T-cell (primary cell): ENCODE results near the gene PIP4K2C. TPM values are rescaled to one million over a fixed set of nuclear protein-coding genes. Genes with fewer than 3 reads are reported as not detected.

ENCODE experiments used
- ATAC-seq, 4 experiments: fragments of 200-7000 bp in 3 of 4; fragments of 150-1000 bp in 1 of 4; cut with Tn5 transposase; replicated peaks in 1 of 4; 1 replicate in 3 of 4; 2 replicates in 1 of 4; pipeline ENCODE4 v1.10.0; 2021; ENCODE audit warnings: moderate library complexity in 3 of 4, mild to moderate bottlenecking in 2 of 4, moderate number of reproducible peaks in 1 of 4
- CTCF ChIA-PET, 2 donors: fragments of 300-600 bp; sonication (Branson Sonifier 250); formaldehyde crosslinking; loops; one replicate each; lab custom pipeline; 2022; ENCODE audit warnings: antibody characterized with exemption in 2 of 2; lab: Charles Lee
- POLR2A ChIA-PET, 2 donors: fragments of 300-600 bp; sonication (Branson Sonifier 250); formaldehyde crosslinking; loops; one replicate each; lab custom pipeline; 2022; ENCODE audit warnings: antibody characterized with exemption in 2 of 2; lab: Charles Lee
- DNase-seq, 35 experiments: peaks; one replicate each; pipeline versions ENCODE4 v3.0.0 to v3.0.0-alpha.2; 2013 to 2023
- H3K27ac ChIP-seq: one replicate; pipeline ENCODE4 v1.5.1; 2013; ENCODE audit warnings: low read length
- H3K27me3 ChIP-seq, 2 experiments: replicated peaks in 1 of 2; 1 replicate in 1 of 2; 2 replicates in 1 of 2; pipeline versions ENCODE4 v1.6.1 to v1.7.0; 2013; ENCODE audit warnings: low read length in 1 of 2, mixed read lengths in 1 of 2; ENCODE audit not compliant: control insufficient read depth in 2 of 2, insufficient read depth in 2 of 2; ENCODE audit errors: extremely low read depth in 1 of 2
- H3K36me3 ChIP-seq, 2 donors: 1 replicate in 1 of 2; 2 replicates in 1 of 2; pipeline versions ENCODE4 v1.6.1 to v1.7.0; 2013; ENCODE audit warnings: low read length in 1 of 2; ENCODE audit not compliant: control insufficient read depth in 2 of 2, insufficient read depth in 1 of 2; ENCODE audit errors: extremely low read depth in 1 of 2
- H3K4me1 ChIP-seq, 2 experiments: 1 replicate in 1 of 2; 2 replicates in 1 of 2; pipeline versions ENCODE4 v1.6.1 to v1.7.0; 2013; ENCODE audit warnings: low read length in 2 of 2, mixed read lengths in 1 of 2; ENCODE audit not compliant: insufficient read depth in 2 of 2, control insufficient read depth in 1 of 2; ENCODE audit errors: extremely low read depth in 1 of 2
- H3K4me3 ChIP-seq, 2 donors: 1 replicate in 1 of 2; 2 replicates in 1 of 2; pipeline versions ENCODE4 v1.5.1 to v1.7.0; 2013; ENCODE audit warnings: mild to moderate bottlenecking in 2 of 2, low read length in 1 of 2, moderate library complexity in 1 of 2; ENCODE audit not compliant: control insufficient read depth in 1 of 2; ENCODE audit errors: extremely low read depth in 1 of 2
- H3K9me3 ChIP-seq: 2 replicates; pipeline ENCODE4 v1.7.0; 2013
- H3K27ac Mint-ChIP-seq, 2 donors: one replicate each; pipeline ENCODE4 v1.8.0; 2020 to 2021; ENCODE audit warnings: mild to moderate bottlenecking in 2 of 2, mixed read lengths in 2 of 2
- H3K27me3 Mint-ChIP-seq, 2 donors: one replicate each; pipeline ENCODE4 v1.8.0; 2021 to 2022; ENCODE audit warnings: mixed read lengths in 2 of 2
- H3K36me3 Mint-ChIP-seq: one replicate; pipeline ENCODE4 v1.8.0; 2021; ENCODE audit warnings: mixed read lengths
- H3K4me1 Mint-ChIP-seq, 3 donors: one replicate each; pipeline ENCODE4 v1.8.0; 2020 to 2022; ENCODE audit warnings: mixed read lengths in 3 of 3, mild to moderate bottlenecking in 1 of 3
- H3K4me3 Mint-ChIP-seq, 3 donors: one replicate each; pipeline ENCODE4 v1.8.0; 2020 to 2022; ENCODE audit warnings: mild to moderate bottlenecking in 3 of 3, mixed read lengths in 3 of 3, moderate library complexity in 3 of 3
- H3K9me3 Mint-ChIP-seq, 3 donors: one replicate each; pipeline ENCODE4 v1.8.0; 2020 to 2022; ENCODE audit warnings: mixed read lengths in 3 of 3
- whole genome bisulfite sequencing: methylation state at CpG from one replicate; pipeline ENCODE4 v1.1.5; 2013; ENCODE audit warnings: missing lambda C conversion rate; ENCODE audit not compliant: insufficient coverage; 5-methylcytosine and 5-hydroxymethylcytosine counted together
- total RNA-seq, 35 experiments: library from RNA in 6 of 35; stranded (reverse) in 6 of 35; fragments of 120-200 nt in 1 of 35; gene quantifications; one replicate each; pipeline versions ENCODE4 v1.2.1 to v1.2.4 and lab custom pipeline; 2013 to 2026

Gene PIP4K2C
- total RNA-seq, 5 donors from 2014 or later (not counting 1 experiment from before 2014, with no cell fraction given) = 21.7 to 30.9 (median 27.9) TPM

DNA sequence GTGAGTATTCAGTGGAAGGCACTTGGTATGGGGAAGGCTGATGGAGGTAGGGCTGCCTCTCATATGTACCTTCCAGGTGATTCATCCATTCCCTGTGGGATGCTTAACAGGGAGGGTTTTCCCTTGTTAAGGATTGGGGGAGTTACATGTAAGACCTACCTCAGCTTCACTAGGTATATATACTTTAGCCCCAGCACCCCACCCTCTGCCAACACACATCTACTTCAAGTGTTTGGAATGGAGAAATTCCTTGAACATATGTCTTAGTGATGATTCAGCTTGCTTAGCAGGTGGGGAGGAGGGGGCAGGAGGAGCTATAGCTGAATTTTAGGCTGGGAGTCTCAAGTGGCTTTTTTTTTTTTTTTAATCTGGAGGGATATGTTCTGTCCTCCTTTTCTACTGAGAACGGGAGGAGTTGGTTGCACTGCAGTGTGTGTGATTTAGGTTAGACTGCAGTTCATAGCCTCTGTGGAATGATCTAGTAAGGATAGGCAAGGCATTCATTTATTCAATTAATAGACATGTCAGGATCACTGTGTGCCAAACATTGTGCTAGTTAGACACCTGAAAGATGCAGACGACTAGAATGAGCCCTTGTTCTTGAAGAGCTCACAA is 1.7 kb downstream of the PIP4K2C start:
- peak overlapping the region; percentile 86 to 87 for H3K27ac Mint-ChIP-seq
- H3K4me3 ChIP-seq = no peak overlapping the region
- CTCF ChIA-PET = interaction anchor here (0.6 to 3.0 kb wide), 4 partner anchors 9 to 255 kb away, joined by 3 to 28 read pairs (median 4); no protein-coding TSS in a partner anchor
- H3K4me3 Mint-ChIP-seq = peak overlapping the region; percentile 85 to 87 (median 85)
- ATAC-seq (no peak), DNase-seq (no peak)
- peaks cover 0 to 34% of the 10 kb centered on the region in 2 donors for H3K36me3 ChIP-seq
- no peak overlapping the region for H3K27ac ChIP-seq
- H3K4me1 ChIP-seq = peaks cover 7 to 25% of the 10 kb centered on the region in 2 experiments
- H3K27me3 ChIP-seq = peaks cover 0 to 9% of the 10 kb centered on the region in 2 experiments
- no peaks in the 10 kb centered on the region for H3K9me3 ChIP-seq
- no peaks in the 10 kb centered on the region for H3K27me3 Mint-ChIP-seq
- peaks cover 25 to 30% (median 28%) of the 10 kb centered on the region in 3 donors for H3K4me1 Mint-ChIP-seq
- POLR2A ChIA-PET = interaction anchor here in 1 of 2 donors (0.6 kb wide), 1 partner anchor 10 kb away, joined by 3 read pairs; no protein-coding TSS in a partner anchor
- WGBS = 29% methylated on average over 1 of the region's 2 CpGs
- no peaks in the 10 kb centered on the region for H3K9me3 Mint-ChIP-seq
- H3K36me3 Mint-ChIP-seq = peaks cover 19% of the 10 kb centered on the region

DNA sequence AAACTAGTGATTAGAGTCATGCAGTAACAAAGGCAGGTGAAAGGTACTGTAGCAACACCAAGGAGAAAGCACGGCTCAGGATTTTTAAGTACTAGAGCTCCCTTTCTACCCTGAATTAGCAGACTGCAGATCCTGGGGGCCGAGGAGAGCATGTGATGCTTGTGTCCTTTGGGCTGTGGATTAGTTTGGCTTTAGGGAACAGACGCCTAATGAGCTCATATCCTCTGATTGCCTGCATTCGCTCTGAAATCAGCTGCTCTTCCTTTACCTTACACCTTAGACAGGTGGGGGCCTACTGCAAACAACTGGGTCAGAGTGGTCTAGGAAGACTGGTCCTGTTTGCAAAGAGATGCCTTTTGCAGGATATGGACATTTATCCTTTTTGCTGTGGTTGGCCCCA is 2.2 kb downstream of the PIP4K2C start:
- POLR2A ChIA-PET = interaction anchor here in 1 of 2 donors (0.7 kb wide), 1 partner anchor 92 kb away, joined by 3 read pairs; no protein-coding TSS in a partner anchor
- peak overlapping the region in 1 of 2 donors; percentile 86 for H3K27ac Mint-ChIP-seq
- Histone ChIP-seq H3K27ac (no peak overlapping the region), H3K27me3 (peaks cover 0 to 6% of the 10 kb centered on the region in 2 experiments), H3K4me3 (no peak overlapping the region), H3K36me3 (peaks cover 0 to 39% of the 10 kb centered on the region in 2 donors), H3K9me3 (no peaks in the 10 kb centered on the region), H3K4me1 (peaks cover 7 to 25% of the 10 kb centered on the region in 2 experiments)
- peaks cover 25 to 30% (median 28%) of the 10 kb centered on the region in 3 donors for H3K4me1 Mint-ChIP-seq
- ATAC-seq (no peak), DNase-seq (no peak)
- CTCF ChIA-PET = interaction anchor here in 1 of 2 donors (0.6 to 3.0 kb wide), 4 partner anchors 10 to 260 kb away, joined by 3 to 28 read pairs (median 3); no protein-coding TSS in a partner anchor
- H3K36me3 Mint-ChIP-seq = peaks cover 21% of the 10 kb centered on the region
- no peaks in the 10 kb centered on the region for H3K27me3 Mint-ChIP-seq
- H3K9me3 Mint-ChIP-seq = no peaks in the 10 kb centered on the region
- H3K4me3 Mint-ChIP-seq = no peak overlapping the region
- WGBS = no CpG with 5 or more reads among the region's 4 CpGs

DNA sequence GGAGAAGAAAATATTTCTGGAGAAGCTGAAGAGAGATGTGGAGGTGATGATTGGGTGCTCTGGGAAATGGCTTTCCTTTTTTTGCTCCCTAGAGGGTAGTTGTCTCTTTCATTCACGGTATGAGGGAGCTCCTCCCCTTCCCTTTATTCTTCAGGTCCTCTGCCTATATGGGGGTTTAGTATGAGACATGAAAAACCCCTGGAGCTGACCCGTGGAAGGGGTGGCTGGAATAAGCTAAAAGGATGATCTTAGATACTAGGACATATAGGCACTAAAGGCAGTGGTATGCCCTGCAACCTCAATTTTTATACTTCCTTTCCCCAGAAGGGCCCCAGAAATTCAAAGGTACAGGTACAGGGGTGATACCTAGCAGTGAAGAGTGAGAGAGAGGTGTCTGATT is 9.4 kb downstream of the PIP4K2C start:
- no peak for ATAC-seq
- DNase-seq = no peak
- Histone ChIP-seq H3K27me3 (no peaks in the 10 kb centered on the region), H3K27ac (no peak overlapping the region), H3K4me1 (peaks cover 13 to 23% of the 10 kb centered on the region in 2 experiments), H3K36me3 (peaks cover 0 to 67% of the 10 kb centered on the region in 2 donors), H3K4me3 (no peak overlapping the region), H3K9me3 (no peaks in the 10 kb centered on the region)
- no peaks in the 10 kb centered on the region for H3K9me3 Mint-ChIP-seq
- no peak overlapping the region for H3K4me3 Mint-ChIP-seq
- peaks cover 50% of the 10 kb centered on the region for H3K36me3 Mint-ChIP-seq
- WGBS = no CpG with 5 or more reads among the region's 2 CpGs
- peaks cover 21 to 31% (median 26%) of the 10 kb centered on the region in 3 donors for H3K4me1 Mint-ChIP-seq
- CTCF ChIA-PET = interaction anchor here in 1 of 2 donors (1.9 kb wide), 1 partner anchor 17 kb away, joined by 5 read pairs; no protein-coding TSS in a partner anchor
- no peaks in the 10 kb centered on the region for H3K27me3 Mint-ChIP-seq
- H3K27ac Mint-ChIP-seq = no peak overlapping the region
- POLR2A ChIA-PET = no interaction called here

DNA sequence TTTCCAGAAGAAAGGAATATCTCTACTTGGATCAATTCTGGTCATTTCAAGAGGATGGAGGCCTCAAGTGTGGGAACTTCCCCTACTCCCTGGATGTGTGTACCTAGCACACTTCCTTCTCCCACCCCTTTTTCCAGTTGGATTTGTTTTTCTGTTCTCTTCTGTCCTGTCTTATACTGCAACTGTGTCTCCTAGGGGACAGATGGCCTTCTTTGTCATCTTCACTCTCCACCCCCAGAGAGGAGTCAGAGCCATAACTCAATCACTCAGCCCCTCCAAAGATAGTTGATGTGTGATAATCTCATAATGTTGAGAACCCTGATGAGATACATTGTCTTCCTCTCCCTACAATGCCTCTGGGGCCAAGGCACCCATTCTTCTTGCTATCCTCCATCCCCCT is 11.6 kb downstream of the PIP4K2C start:
- no peak for ATAC-seq
- peak overlapping the region; percentile 17 to 20 for H3K27ac Mint-ChIP-seq
- H3K36me3 Mint-ChIP-seq = peaks cover 37% of the 10 kb centered on the region
- CTCF ChIA-PET = interaction anchor here in 1 of 2 donors (1.5 kb wide), 1 partner anchor 18 kb away, joined by 5 read pairs; no protein-coding TSS in a partner anchor
- peaks cover 16 to 27% of the 10 kb centered on the region in 2 experiments for H3K4me1 ChIP-seq
- POLR2A ChIA-PET = no interaction called here
- H3K27ac ChIP-seq = no peak overlapping the region
- no peaks in the 10 kb centered on the region for H3K27me3 ChIP-seq
- no peak overlapping the region for H3K4me3 ChIP-seq
- H3K9me3 Mint-ChIP-seq = no peaks in the 10 kb centered on the region
- H3K4me1 Mint-ChIP-seq = peaks cover 26 to 42% (median 34%) of the 10 kb centered on the region in 3 donors
- peaks cover 0 to 48% of the 10 kb centered on the region in 2 donors for H3K36me3 ChIP-seq
- no peaks in the 10 kb centered on the region for H3K9me3 ChIP-seq
- H3K4me3 Mint-ChIP-seq = no peak overlapping the region
- DNase-seq = no peak
- H3K27me3 Mint-ChIP-seq = no peaks in the 10 kb centered on the region

DNA sequence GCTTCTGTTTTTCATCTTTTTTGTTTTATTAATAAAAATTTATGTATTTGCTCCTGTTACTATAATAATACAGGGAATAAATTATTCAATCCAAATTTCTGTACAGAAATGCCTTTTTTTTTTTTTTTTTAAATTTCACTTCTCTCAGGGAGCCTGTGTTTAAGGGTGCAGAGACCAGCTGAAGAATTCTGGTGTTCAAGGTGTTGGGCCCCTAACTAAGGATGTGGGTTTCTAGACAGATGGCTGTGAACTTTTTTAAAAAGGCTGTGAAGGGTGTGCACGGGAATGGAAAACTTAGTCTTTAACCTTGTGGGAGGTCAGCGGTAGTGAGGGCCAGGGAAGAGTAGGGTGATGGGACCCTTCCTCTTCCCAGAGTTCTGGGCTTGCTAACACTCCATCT is 12.3 kb downstream of the PIP4K2C start:
- Mint-ChIP-seq H3K4me1 (peaks cover 26 to 42% (median 34%) of the 10 kb centered on the region in 3 donors), H3K27ac (peak overlapping the region; percentile 65 to 84), H3K9me3 (no peaks in the 10 kb centered on the region), H3K27me3 (no peaks in the 10 kb centered on the region), H3K4me3 (peak overlapping the region; percentile 79 to 82 (median 81)), H3K36me3 (peaks cover 34% of the 10 kb centered on the region)
- H3K4me1 ChIP-seq = peaks cover 16 to 27% of the 10 kb centered on the region in 2 experiments
- H3K4me3 ChIP-seq = no peak overlapping the region
- DNase-seq (peak in 1 of 35 experiments; percentile 30), ATAC-seq (peak in 3 of 4 experiments; percentile 27 to 63 (median 32))
- WGBS = no CpG with 5 or more reads among the region's 2 CpGs
- ChIA-PET POLR2A (interaction anchor here (0.5 to 0.6 kb wide), 3 partner anchors 12 to 390 kb away, joined by 3 to 7 read pairs (median 3); partner anchors contain the start of gene PIP4K2C (in 1 of the 2)), CTCF (interaction anchor here (0.5 to 1.5 kb wide), 4 partner anchors 19 to 234 kb away, joined by 3 to 6 read pairs (median 4); partner anchors contain the start of gene B4GALNT1 (in 1 of the 2))
- peak overlapping the region; percentile 36 for H3K27ac ChIP-seq
- peaks cover 0 to 41% of the 10 kb centered on the region in 2 donors for H3K36me3 ChIP-seq
- no peaks in the 10 kb centered on the region for H3K27me3 ChIP-seq
- no peaks in the 10 kb centered on the region for H3K9me3 ChIP-seq

DNA sequence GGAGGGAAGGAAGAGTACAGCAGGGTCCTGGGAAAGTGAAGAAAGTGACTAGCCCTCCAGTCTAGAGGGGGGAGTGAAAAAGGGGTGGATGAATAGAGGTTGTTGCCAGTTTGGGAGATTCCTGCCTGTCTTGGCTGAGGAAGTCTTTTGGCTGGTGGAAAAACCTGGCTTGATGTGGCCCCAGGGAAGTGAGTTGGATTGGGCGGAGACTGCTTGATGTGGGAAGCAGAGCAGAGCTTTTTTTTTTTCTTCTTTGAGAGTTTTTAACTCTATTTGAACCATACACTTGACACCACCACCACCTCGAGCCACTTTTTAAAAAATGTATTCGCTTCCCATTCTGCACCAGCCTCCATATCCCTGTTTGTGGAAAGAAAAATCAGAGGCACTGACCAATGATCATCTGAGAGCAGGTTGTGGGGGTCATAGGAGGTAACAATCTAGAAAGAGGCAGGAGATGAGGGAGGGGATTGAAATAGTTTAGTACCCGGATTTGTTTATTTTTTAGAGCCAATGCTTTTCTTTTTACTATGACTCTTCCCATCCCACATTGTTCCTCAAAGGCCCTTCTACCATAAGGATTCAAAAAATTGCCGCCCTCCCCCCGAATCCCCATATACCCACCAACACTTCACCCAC is 12.9 kb downstream of the PIP4K2C start:
- H3K9me3 Mint-ChIP-seq = no peaks in the 10 kb centered on the region
- peaks cover 26 to 42% (median 34%) of the 10 kb centered on the region in 3 donors for H3K4me1 Mint-ChIP-seq
- peak overlapping the region; percentile 51 for H3K27ac ChIP-seq
- no CpG with 5 or more reads among the region's 6 CpGs for WGBS
- peak overlapping the region; percentile 70 to 84 for H3K27ac Mint-ChIP-seq
- no peak for ATAC-seq
- peak overlapping the region; percentile 68 to 74 for H3K4me3 ChIP-seq
- POLR2A ChIA-PET = interaction anchor here in 1 of 2 donors (0.5 kb wide), 1 partner anchor 376 kb away, joined by 3 read pairs; no protein-coding TSS in a partner anchor
- no peaks in the 10 kb centered on the region for H3K27me3 ChIP-seq
- peaks cover 0 to 36% of the 10 kb centered on the region in 2 donors for H3K36me3 ChIP-seq
- CTCF ChIA-PET = interaction anchor here (0.6 to 1.5 kb wide), 4 partner anchors 20 to 319 kb away, joined by 3 to 5 read pairs (median 3); no protein-coding TSS in a partner anchor
- no peaks in the 10 kb centered on the region for H3K27me3 Mint-ChIP-seq
- peaks cover 16 to 27% of the 10 kb centered on the region in 2 experiments for H3K4me1 ChIP-seq
- no peaks in the 10 kb centered on the region for H3K9me3 ChIP-seq
- peak overlapping the region; percentile 79 to 82 (median 81) for H3K4me3 Mint-ChIP-seq
- H3K36me3 Mint-ChIP-seq = peaks cover 29% of the 10 kb centered on the region
- no peak for DNase-seq
